NOMO-1 (cell line): ENCODE measurements around the gene GHRL.
"Not testable (repeated sequence)": the region's sequence is repeated elsewhere in the genome, so short reads cannot be mapped to it uniquely, and the experiment has no call there.

ENCODE experiments used
- DNase-seq, 2 experiments: peaks; one replicate each; lab custom pipeline; 2025; ENCODE audit not compliant: unreplicated experiment in 2 of 2; lab: John Stamatoyannopoulos, UW

GHRL gene

DNA sequence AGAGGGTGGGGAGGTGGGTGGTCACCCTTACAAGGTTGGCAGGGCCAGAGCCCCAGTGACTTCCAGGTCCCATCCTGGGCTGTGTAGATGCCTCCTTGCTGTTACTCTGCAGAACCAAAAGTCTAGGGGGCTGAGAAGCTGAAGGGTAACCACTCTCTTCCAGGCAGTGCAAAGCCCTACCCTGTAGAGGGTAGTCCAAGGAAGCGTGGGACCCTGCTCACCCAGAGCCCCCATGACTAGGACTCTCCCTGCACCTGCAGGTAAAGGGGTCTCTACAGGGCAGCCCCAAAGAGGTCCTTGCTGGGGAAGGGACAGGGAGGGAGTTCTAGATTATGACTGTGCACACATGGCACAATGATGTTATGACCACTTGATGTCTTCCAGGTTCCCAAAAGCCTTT, 14.2 kb downstream of the GHRL start:
- no peak for DNase-seq

DNA sequence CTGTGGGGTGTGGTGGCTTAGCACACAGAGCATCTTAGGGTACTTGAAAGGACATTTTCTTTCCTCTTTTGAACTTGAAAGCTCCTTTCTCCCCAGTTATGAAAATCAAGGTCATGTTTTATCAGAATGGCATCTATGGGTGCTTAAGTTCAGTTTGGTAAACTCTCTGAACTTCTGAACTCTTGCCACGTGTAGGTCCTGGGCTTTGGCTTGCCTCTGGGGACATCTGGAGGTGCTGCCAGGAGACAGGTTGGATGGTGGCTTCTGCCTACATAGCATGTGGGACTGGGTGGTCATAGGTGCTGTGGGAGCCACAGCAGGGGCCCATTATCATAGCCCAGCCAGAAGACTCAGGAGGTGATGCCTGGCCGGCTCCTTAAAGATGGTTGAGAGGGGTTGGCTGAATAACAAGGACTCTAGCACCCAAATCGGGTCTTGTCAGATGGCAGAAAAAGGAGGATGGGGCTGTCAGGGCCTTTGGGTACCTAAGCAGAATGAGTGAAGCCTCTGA, 15.6 kb downstream of the GHRL start:
- no peak for DNase-seq

DNA sequence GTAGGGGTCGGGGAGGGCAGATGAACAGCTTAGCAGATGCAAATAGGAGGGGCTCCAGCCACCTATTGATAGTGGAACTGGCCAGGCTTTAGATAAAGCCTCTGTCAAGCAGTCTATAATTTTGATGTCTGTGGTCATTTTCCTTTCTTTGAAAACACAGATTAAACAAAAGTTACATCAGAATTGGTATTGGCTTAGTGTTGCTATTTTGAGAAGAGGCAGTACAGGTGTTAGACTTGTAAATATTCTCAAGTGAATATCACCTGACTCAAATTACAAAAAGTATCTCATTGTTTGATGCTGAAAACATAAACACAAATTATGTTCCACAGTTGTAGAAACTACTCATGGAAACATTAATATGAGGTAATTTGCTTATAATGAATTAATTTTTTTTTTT, 18.1 kb downstream of the GHRL start:
- no peak for DNase-seq

DNA sequence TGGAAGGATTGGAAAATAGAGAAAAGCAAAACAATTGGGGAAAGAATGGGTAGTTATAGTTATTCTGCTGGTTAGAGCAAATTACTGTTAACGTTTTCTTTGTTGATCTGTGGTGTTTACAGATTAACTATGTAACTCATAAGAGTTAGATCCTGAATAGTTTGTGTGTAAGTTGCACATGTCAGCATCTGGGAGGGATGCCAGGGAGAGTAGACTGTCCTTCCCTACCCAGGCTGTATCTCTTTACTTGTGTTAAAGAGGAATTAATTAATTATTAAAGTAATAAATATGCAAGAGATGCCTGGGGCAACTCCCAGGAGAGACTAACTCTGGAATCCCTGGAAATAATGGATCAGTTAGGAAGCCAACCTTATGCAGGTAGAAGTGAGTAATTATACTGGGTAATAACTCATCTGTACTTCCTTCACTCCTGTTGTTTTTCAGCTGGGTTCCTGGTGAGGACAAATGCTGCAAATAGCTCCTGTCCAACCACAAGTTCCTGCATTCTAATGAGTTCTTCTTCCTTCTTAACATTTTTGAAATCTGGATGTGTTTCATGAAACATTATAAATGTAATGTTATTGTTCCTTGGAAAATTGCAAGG, 18.9 kb downstream of the GHRL start:
- DNase-seq: peak in 1 of 2 experiments; percentile 54

DNA sequence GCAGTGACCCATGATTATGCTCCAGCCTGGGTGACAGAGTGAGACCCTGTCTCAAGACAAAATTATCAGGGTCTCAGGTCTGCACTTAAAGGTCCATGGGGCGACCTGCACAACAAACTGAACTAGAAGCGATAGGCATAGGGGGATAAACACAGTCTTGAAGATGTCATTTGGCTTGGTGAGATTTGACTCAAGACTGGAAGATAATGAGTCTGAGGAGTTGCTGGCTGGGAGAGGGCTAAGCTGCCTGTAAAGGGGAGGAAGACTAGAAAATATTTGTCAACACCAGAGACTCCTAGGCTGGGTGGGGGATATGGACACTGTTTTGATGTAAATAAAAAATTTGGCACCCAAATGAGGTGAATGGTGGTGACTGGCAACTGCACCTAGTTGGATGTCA, 19.8 kb downstream of the GHRL start:
- DNase-seq: no peak

DNA sequence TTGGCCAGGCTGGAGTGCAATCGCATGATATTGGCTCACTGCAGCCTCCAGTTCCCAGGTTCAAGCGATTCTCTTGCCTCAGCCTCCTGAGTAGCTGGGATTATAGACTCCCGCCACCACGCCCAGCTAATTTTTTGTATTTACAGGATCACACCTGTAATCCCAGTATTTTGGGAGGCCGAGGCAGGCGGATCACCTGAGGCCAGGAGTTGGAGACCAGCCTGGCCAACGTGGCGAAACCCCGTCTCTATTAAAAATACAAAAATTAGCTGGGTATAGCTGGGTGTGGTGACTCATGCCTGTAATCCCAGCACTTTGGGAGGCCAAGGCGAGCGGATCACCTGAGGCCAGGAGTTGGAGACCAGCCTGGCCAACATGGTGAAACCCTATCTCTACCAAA, 20.3 kb downstream of the GHRL start:
- DNase-seq: not testable (repeated sequence)

DNA sequence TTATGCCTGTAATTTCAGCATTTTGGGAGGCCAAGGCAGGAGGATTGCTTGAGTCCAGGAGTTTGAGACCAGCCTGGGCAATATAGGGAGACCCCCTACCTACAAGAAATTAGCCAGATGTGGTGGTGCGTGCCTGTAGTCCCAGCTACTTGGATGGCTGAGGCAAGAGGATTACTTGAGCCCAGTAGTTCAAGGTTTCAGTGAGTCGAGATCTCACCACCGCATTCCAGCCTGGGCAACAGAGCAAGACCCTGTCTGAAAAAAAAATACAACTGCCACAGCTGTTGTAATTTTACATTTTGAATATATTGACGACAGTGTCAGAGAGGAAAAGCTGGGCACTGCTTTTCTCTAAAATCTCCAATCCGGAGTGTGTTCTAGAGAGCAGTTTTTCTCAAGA, 23.3 kb downstream of the GHRL start:
- DNase-seq: no peak

DNA sequence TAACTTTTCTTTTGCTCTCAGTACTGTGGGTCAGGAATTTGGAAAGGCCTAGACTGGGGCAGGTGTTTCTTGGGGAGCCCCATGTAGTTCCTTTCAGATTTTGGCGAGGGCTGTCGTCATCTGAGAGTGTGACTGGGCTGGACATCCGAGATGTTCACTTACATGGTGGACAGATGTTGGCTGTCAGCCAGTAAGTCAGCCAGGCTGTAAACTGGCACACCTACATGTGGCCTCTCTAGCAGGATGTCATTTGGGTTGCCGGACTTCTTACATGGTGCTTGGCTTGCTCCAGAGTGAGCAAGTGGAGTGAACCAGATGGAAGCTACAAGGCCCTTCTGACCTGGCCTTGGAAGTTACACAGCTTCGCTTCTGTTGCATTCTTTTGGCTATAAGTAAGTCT, 23.8 kb downstream of the GHRL start:
- DNase-seq: no peak

DNA sequence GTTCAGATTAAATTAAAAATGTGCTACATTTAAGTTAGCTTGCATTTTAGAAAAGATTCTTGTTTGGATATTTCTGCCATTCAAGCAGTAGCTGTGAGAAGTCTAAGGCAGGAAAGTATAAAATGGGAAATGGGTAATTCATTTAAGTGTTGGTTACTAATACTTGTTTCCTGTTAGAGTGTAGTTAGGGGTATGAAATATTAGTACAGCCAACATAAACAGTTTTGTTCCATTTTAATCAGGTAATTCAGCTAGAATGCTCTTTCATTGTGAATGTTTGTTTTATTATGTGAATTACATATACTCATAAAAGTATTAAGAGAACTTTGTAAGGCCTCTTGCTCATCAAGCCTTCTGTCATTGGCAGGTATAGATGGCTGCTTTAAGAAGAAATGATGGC, 24.6 kb downstream of the GHRL start:
- no peak for DNase-seq

DNA sequence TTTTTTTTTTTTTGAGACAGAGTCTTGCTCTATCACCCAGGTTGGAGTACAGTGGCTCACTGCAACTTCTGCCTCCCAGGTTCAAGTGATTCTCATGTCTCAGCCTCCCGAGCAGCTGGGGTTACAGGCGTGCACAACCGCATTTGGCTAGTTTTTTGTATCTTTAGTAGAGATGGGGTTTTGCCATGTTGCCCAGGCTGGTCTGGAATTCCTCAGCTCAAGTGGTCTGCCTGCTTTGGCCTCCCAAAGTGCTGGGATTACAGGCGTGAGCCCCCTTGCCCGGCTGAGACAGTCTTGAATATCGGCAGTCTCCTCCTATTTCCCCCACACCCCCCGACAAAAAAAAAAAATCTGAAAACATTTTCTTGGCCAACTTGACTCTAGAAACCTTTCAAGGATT, 25.8 kb downstream of the GHRL start:
- DNase-seq: not testable (repeated sequence)

DNA sequence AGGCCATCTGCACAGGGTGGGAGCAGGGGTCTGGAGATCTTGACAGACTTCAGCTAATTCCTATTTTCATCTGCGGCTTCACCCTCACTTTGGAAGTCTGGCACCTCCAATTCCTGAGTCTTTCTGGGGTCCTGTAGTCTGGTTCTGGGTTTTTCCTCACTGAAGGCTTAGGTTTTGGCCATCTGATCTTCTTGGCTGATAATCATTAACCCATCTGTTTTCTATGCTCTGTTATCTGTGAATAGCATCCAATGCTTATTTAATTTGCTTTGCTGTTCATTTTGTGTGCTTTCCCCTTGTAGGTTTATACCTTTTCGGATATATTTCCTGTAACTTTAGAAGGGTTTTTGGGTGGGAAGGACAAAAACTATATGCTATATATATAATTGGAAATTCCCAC, 26.9 kb downstream of the GHRL start:
- DNase-seq: no peak

DNA sequence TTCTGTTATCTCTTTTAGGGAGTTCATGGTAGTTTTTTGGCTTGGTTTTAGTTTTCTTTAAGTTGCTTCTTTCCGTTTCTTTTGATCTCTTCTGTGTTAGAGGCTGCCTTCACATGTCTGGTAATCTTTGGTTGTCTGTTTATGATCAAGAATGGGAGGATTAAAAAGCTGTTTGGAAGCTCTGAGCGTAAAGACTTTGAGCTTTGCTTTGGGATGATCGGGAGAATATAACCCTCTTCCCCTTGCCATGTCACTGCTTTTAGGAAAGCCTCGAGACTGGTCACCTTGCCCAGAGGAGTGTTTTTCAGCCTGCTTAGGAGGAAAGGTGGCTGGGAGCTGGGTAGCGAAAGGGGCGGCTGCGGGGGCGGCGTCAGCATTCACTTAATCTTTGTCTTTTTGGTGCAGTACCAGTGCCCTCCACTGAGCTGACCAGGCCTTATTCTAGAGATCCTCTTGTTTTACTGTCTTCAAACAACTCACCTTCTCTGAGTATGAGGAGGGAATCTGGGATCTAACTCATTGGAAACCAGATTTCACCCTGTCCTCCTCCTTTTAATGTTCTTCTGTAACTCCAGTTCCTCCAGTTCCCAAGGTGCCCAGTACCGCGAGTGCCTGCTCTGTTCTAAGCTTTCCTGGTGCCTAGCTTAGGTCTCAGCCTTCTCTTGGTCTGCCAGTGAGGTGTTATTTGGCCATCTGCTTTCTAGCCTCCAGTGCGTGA, 28.9 kb downstream of the GHRL start:
- no peak for DNase-seq

DNA sequence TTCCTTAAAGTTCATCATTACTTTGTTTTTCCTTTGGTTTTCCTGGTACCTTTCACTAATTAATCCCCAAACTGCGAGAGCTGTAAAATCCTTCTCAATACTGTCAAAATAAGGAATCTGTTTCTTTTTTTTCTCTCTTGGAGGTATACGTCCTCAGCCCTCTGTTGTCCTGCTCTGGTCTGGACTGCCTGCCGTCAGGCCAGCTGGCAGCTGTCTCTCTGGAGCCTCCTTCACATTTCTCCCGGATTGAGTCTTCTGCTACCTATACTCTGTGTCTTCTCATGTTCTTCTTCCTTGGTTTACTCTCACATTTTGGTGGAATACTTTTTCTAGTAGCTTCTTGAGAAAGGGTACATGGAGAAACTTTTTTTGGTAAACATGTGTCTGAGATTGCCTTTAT, 30.7 kb downstream of the GHRL start:
- no peak for DNase-seq

DNA sequence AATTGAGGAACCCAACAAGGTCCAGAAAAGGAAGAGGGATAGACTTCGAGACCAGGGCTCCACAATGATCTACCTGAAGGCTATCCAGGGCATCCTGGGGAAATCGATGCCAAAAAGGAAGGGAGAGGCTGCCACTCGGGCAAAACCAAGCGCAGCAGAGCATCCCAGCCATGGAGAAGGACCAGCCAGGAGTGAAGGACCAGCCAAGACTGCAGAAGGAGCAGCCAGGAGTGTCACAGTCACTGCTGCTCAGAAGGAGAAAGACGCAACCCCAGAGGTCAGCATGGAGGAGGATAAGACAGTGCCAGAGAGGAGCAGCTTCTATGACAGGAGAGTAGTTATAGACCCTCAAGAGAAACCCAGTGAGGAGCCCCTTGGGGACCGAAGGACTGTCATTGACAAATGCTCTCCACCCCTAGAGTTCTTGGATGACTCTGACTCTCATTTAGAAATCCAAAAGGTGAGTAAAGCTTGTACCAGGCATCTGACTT, 32.5 kb downstream of the GHRL start:
- no peak for DNase-seq

DNA sequence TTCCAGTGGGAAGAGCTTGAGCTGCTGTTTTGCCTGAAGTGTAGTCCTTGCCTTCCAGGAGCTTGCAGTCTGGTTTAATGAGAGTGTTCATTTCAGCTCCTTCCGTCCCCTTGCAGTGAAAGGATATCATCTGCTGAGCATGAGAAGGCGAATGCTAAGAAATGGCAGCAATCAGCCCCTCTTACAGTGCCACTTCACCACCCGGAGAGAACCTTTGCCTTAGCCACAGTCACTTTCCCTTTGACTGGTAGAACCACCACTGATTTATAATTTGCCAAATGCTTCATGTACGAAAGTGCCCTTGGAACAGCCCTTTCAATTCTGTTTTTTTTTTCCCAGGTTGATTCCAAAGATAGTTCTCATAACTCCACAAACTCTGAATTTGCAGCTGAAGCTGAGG, 32.9 kb downstream of the GHRL start:
- DNase-seq: no peak

DNA sequence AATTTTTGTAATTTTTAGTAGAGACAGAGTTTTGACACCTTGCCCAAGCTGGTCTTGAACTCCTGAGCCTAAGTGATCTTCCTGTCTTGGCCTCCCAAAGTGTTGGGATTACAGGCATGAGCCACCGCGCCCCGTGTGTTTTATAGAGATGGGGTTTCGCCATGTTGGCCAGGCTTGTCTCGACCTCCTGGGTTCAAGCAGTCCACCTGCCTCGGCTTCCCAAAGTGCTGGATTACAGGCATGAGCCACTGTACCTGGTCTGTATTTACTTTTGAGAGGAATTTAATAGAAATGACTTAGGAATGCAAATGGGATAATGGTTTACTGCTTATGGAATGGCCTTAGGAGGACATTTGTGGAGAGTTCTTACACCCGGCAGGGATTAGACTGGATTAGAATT, 33.7 kb downstream of the GHRL start:
- no peak for DNase-seq

DNA sequence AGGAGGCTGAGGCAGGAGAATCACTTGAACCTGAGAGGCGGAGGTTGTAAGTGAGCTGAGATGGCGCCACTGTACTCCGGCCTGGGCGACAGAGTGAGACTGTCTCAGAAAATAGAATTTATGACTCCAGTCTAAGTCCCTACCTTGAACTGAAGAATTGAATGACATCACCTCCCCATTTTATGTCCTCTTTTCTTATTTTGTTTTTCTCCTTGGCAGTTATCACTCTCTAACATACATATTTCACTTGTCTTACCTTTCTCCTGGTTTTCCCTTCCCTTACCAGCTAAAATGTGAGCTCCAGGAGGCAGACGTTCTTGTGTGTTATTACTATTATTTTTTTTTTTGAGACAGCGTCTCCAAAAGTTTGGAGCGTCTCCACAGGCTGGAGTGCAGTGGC, 36.9 kb downstream of the GHRL start:
- no peak for DNase-seq

DNA sequence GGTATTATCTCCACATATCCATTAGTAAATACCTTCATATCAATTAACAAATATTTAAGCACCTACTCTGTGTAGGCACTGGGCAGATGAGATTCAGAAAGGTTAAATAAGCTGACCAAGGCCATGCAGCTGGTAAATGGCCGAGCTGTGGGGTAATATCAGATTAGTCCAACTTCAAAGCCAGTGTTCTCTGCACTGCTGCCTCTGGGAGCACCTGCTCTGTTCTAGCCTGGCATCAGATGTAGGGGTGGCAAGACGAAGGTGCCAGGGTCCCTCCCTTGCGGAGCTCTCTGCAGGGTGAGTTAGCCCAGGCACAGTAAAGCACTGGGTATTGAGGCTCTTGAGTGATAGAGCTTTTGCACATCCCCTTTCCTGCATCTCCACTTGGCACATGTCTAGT, 39.0 kb downstream of the GHRL start:
- DNase-seq: no peak

DNA sequence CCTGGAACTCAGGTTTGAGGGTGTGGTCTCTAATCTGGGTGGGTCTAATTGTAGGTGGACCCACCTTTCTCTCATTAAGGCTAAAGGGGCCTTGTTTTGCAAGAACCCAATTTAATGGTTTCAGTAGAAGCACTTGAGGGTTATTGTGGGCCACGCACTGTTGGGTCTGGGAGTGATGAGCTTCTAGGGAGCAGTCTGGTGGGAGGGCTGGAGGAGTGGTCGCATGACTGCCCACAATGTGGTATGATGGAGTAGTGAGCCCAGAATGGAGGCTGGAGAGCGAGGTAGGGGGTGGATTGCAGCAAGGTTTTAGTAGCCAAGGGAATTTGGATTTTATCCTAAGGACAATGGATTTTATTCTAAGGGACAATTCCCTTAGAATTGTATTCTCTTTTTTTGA, 41.7 kb downstream of the GHRL start:
- no peak for DNase-seq

DNA sequence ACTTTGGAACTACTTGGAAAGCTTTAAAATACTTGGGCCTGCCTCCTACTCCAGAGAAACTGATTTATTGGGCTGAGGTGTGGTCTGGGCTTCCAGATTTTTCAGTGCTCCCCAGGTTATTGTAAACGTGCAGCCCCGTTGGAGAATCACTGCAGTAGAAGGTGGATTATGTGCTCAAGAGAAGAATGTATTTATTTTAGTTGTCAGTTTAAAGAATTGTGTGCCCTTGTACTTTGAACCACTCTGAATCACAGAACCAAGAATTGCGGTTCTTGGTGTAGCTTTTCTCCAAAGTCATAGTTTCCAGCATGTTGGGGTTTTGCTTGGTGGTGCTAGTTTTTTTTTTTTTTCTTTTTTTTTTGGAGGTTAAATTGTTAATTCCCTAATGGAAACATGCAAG, 42.9 kb downstream of the GHRL start:
- no peak for DNase-seq

DNA sequence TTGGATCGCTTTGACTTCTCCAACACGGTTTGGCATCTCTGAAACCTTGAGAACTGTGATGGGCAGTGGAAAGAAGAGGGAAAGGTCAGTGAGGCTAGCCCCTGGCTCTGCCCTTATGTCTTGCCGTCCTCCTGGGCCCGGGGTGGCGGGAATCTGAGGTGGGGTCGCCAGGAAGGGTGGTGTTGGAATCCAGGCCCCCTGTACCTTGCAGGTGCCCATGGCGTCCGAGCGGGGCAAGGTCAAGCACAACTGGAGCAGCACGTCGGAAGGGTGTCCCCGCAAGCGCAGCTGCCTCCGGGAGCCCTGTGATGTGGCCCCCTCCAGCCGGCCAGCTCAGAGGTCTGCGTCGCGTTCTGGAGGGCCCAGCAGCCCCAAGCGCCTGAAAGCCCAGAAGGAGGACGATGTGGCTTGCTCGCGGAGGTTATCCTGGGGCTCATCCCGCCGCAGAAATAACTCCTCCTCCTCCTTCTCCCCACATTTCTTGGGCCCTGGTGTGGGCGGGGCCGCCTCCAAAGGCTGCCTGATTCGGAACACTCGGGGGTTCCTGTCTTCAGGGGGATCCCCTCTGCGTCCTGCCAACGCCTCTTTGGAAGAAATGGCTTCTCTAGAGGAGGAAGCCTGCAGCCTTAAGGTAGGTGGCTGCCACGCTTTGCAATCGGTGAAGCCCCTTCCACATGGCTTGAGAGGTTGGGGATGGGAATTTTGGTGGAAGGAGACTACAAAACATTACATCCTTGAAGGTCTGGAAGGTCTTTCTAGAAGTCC, 43.6 kb downstream of the GHRL start:
- DNase-seq: no peak
